HG02938 (cell line): ENCODE measurements around the gene HEG1.
"Not testable (repeated sequence)": the region's sequence is repeated elsewhere in the genome, so short reads cannot be mapped to it uniquely, and the experiment has no call there.

ENCODE experiments used
- ATAC-seq: cut with Tn5 transposase; IDR thresholded peaks from one replicate; pipeline ENCODE4 v1.9.1; 2021; ENCODE audit warnings: mild to moderate bottlenecking, moderate library complexity; ENCODE audit not compliant: unreplicated experiment

HEG1 gene

GRCh38 chr3:125055913-125056745 is at the start of gene HEG1:
Gene HEG1, minus strand, starts transcription at chr3:125055997. Its CDS starts 107 bp downstream, at chr3:125055890.
- no peak for ATAC-seq

GRCh38 chr3:125105116-125105515 is 49.3 kb upstream of the HEG1 start:
- no peak for ATAC-seq

- no peak for ATAC-seq
These were observed 48.8 kb upstream of the HEG1 start for GRCh38 chr3:125104639-125105038.

- no peak for ATAC-seq
These were observed 47.6 kb upstream of the HEG1 start for GRCh38 chr3:125103406-125103805.

GRCh38 chr3:125102470-125102869 is 46.7 kb upstream of the HEG1 start:
- no peak for ATAC-seq

- no peak for ATAC-seq
These were observed 43.0 kb upstream of the HEG1 start for GRCh38 chr3:125098611-125099291.

- no peak for ATAC-seq
These were observed 34.9 kb upstream of the HEG1 start for GRCh38 chr3:125090649-125091048.

GRCh38 chr3:125087768-125088391 is 32.1 kb upstream of the HEG1 start:
- ATAC-seq = no peak

- ATAC-seq = no peak
These were observed 29.4 kb upstream of the HEG1 start for GRCh38 chr3:125085166-125085565.

- ATAC-seq = no peak
These were observed 28.0 kb upstream of the HEG1 start for GRCh38 chr3:125083776-125084175.

- not testable (repeated sequence) for ATAC-seq
These were observed 26.5 kb upstream of the HEG1 start for GRCh38 chr3:125082339-125082738.

- no peak for ATAC-seq
These were observed 24.3 kb upstream of the HEG1 start for GRCh38 chr3:125080077-125080476.

GRCh38 chr3:125079675-125080045 is 23.9 kb upstream of the HEG1 start:
- ATAC-seq = no peak

- ATAC-seq = no peak
These were observed 23.3 kb upstream of the HEG1 start for GRCh38 chr3:125078951-125079674.

GRCh38 chr3:125077864-125078263 is 22.1 kb upstream of the HEG1 start:
- no peak for ATAC-seq

GRCh38 chr3:125076464-125076863 is 20.7 kb upstream of the HEG1 start:
- no peak for ATAC-seq

- ATAC-seq = no peak
These were observed 19.9 kb upstream of the HEG1 start for GRCh38 chr3:125075738-125076137.

GRCh38 chr3:125073390-125073905 is 17.7 kb upstream of the HEG1 start:
- ATAC-seq = no peak

GRCh38 chr3:125072749-125073389 is 17.1 kb upstream of the HEG1 start:
- ATAC-seq = no peak

GRCh38 chr3:125072301-125072700 is 16.5 kb upstream of the HEG1 start:
- no peak for ATAC-seq
